Kidney (tissue), 14 donors: ENCODE results near the gene AGXT. TPM values are rescaled to one million over a fixed set of nuclear protein-coding genes. Genes with fewer than 3 reads are reported as not detected.

Experiments
- DNase-seq, 5 donors: peaks; one replicate each; pipeline ENCODE4 v3.0.0-alpha.2; 2013 to 2020
- FAIRE-seq: peaks from 2 replicates; lab custom pipeline; 2012; peaks lifted over from hg19 to GRCh38; lab: Jason Lieb, UNC
- H3K27ac ChIP-seq, 2 donors: one replicate each; pipeline ENCODE4 v1.7.0; 2013; ENCODE audit warnings: low read depth in 2 of 2, low read length in 2 of 2, inconsistent platforms in 1 of 2
- H3K27me3 ChIP-seq: one replicate; pipeline ENCODE4 v1.7.1; 2013; ENCODE audit warnings: low read length, inconsistent platforms; ENCODE audit not compliant: control insufficient read depth, insufficient read depth
- H3K36me3 ChIP-seq, 3 donors: one replicate each; pipeline versions ENCODE4 v1.7.0 to v1.7.1; 2013; ENCODE audit warnings: low read length in 3 of 3, control low read depth in 1 of 3, inconsistent platforms in 1 of 3; ENCODE audit not compliant: insufficient read depth in 3 of 3, control insufficient read depth in 2 of 3
- H3K4me1 ChIP-seq, 3 donors: one replicate each; pipeline versions ENCODE4 v1.7.0 to v1.7.1; 2013; ENCODE audit warnings: low read length in 3 of 3, inconsistent platforms in 1 of 3, low read depth in 1 of 3; ENCODE audit not compliant: control insufficient read depth in 2 of 3, insufficient read depth in 2 of 3
- H3K4me3 ChIP-seq, 3 donors: one replicate each; pipeline versions ENCODE4 v1.7.0 to v1.8.1; 2013; ENCODE audit warnings: low read length in 3 of 3, control low read depth in 1 of 3, inconsistent platforms in 1 of 3
- H3K9ac ChIP-seq, 3 donors: one replicate each; pipeline versions ENCODE4 v1.7.0 to v1.7.1; 2013; ENCODE audit warnings: low read length in 3 of 3, control low read depth in 1 of 3, inconsistent platforms in 1 of 3
- H3K9me3 ChIP-seq, 3 donors: one replicate each; pipeline versions ENCODE4 v1.7.0 to v1.7.1; 2013; ENCODE audit warnings: low read length in 3 of 3, control low read depth in 1 of 3, inconsistent platforms in 1 of 3; ENCODE audit not compliant: control insufficient read depth in 2 of 3, insufficient read depth in 1 of 3
- CTCF ChIP-seq: IDR thresholded peaks from 3 replicates; pipeline ENCODE4 v1.5.1; 2012; ENCODE audit warnings: mild to moderate bottlenecking, moderate library complexity, borderline replicate concordance; ENCODE audit not compliant: insufficient read depth; ENCODE audit errors: extremely low read depth
- intact Hi-C: fragments of 100-400 bp; cut with DNase I; formaldehyde crosslinking; loops from one replicate; pipeline ENCODE4 v1.11.1; 2022
- polyA plus RNA-seq: library from polyadenylated mRNA; stranded (reverse); fragments of 350-450 nt; fragmentation: Illumina TruSeq; extraction: RNeasy Lipid Tissue Mini Kit (QIAGEN cat#74804); gene quantifications from one replicate; pipeline ENCODE4 v1.2.3, GENCODE V29; 2014; ENCODE audit warnings: low read depth, low replicate concordance; ENCODE audit not compliant: insufficient read depth
- total RNA-seq: library from RNA; stranded (reverse); fragmentation: NEBNext Ultra II Directional; extraction: Animal tissue kit (Norgen Biotek cat#: 25700); gene quantifications from one replicate; pipeline ENCODE4 v1.2.1, GENCODE V29; 2021
- donor health status: control.
- donor health status: control.
- donor health status: control.
- donor health status: control.
- donor health status: control.
- donor health status: DM: yes; HTN: yes; CAD: no.
- donor health status: Normal renal cell carcinoma (clear cell type).

The AGXT gene
- total and polyA plus RNA-seq, 2 donors from 2014 or later: 0.09 to 12.5 TPM

GRCh38 chr2:240857039-240858008 lies 11.3 kb upstream of the AGXT start:
- DNase-seq (peak in 2 of 5 donors; percentile 19 to 35), FAIRE-seq (no peak)
- no peaks in the 10 kb centered on the region for H3K27me3 ChIP-seq
- peaks cover 0 to 7% (median 0%) of the 10 kb centered on the region in 3 donors for H3K9me3 ChIP-seq
- H3K9ac ChIP-seq: no peak overlapping the region
- TF ChIP-seq CTCF: no peak
- intact Hi-C loops: loop anchor here (10.0 kb wide), 1 partner anchor 207 kb away; no protein-coding TSS in a partner anchor
- peak overlapping the region in 1 of 2 donors; percentile 25 for H3K27ac ChIP-seq
- no peak overlapping the region for H3K4me3 ChIP-seq
- peaks cover 0 to 8% (median 0%) of the 10 kb centered on the region in 3 donors for H3K4me1 ChIP-seq
- no peaks in the 10 kb centered on the region for H3K36me3 ChIP-seq

- no peak for FAIRE-seq
- no peak overlapping the region for H3K9ac ChIP-seq
- H3K4me1 ChIP-seq: peaks cover 0 to 8% (median 0%) of the 10 kb centered on the region in 3 donors
- no peaks in the 10 kb centered on the region for H3K36me3 ChIP-seq
- no peak for DNase-seq
- H3K27ac ChIP-seq: no peak overlapping the region
- H3K27me3 ChIP-seq: no peaks in the 10 kb centered on the region
- TF ChIP-seq CTCF: no peak
- intact Hi-C loops: loop anchor here (10.0 kb wide), 1 partner anchor 206 kb away; no protein-coding TSS in a partner anchor
- peaks cover 0 to 7% (median 0%) of the 10 kb centered on the region in 3 donors for H3K9me3 ChIP-seq
- H3K4me3 ChIP-seq: no peak overlapping the region
Observed at GRCh38 chr2:240858321-240858720, 10.3 kb upstream of the AGXT start.

GRCh38 chr2:240858871-240859270 lies 9.8 kb upstream of the AGXT start:
- no peak for TF ChIP-seq CTCF
- FAIRE-seq: no peak
- Histone ChIP-seq H3K9me3 (peaks cover 0 to 7% (median 0%) of the 10 kb centered on the region in 3 donors), H3K36me3 (no peaks in the 10 kb centered on the region), H3K27ac (no peak overlapping the region), H3K4me1 (peaks cover 0 to 8% (median 0%) of the 10 kb centered on the region in 3 donors), H3K9ac (no peak overlapping the region), H3K4me3 (no peak overlapping the region), H3K27me3 (no peaks in the 10 kb centered on the region)
- intact Hi-C loops: loop anchor here (10.0 kb wide), 1 partner anchor 206 kb away; no protein-coding TSS in a partner anchor
- no peak for DNase-seq
